BLaER1 (cell line): ENCODE measurements around the gene FTO.

Experiments used
- H3K27ac ChIP-seq: shearing (Covaris generic); formaldehyde crosslinking; 2 replicates; pipeline ENCODE4 v1.8.1; 2022
- H3K27me3 ChIP-seq: shearing (Covaris generic); formaldehyde crosslinking; 2 replicates; pipeline ENCODE4 v1.8.1; 2022
- H3K36me3 ChIP-seq: shearing (Covaris generic); formaldehyde crosslinking; 2 replicates; pipeline ENCODE4 v1.8.1; 2022
- H3K4me1 ChIP-seq: shearing (Covaris generic); formaldehyde crosslinking; 2 replicates; pipeline ENCODE4 v1.8.1; 2022
- H3K4me2 ChIP-seq: shearing (Covaris generic); formaldehyde crosslinking; 2 replicates; pipeline ENCODE4 v1.8.1; 2022
- H3K4me3 ChIP-seq: shearing (Covaris generic); formaldehyde crosslinking; 2 replicates; pipeline ENCODE4 v1.8.1; 2022
- H3K9ac ChIP-seq: shearing (Covaris generic); formaldehyde crosslinking; 2 replicates; pipeline ENCODE4 v1.8.1; 2022
- H3K9me3 ChIP-seq: shearing (Covaris generic); formaldehyde crosslinking; 2 replicates; pipeline ENCODE4 v1.8.1; 2022
- H4K20me1 ChIP-seq: shearing (Covaris generic); formaldehyde crosslinking; 2 replicates; pipeline ENCODE4 v1.8.1; 2022
- Cebpa-rat ChIP-seq: shearing (Covaris generic); IDR thresholded peaks from 2 replicates; pipeline ENCODE4 v1.8.1; 2022

Gene FTO

GRCh38 chr16:53991754-53992378 lies 287.9 kb downstream of the FTO start:
- Histone ChIP-seq H3K9me3 (no peaks in the 10 kb centered on the region), H3K4me3 (no peak overlapping the region), H3K4me1 (peaks cover 10% of the 10 kb centered on the region), H3K36me3 (no peaks in the 10 kb centered on the region), H3K9ac (no peak overlapping the region), H3K27ac (no peak overlapping the region), H3K27me3 (no peaks in the 10 kb centered on the region), H4K20me1 (no peaks in the 10 kb centered on the region), H3K4me2 (no peak overlapping the region)
- no peak for TF ChIP-seq Cebpa-rat

- no peak for TF ChIP-seq Cebpa-rat
- no peaks in the 10 kb centered on the region for H3K27me3 ChIP-seq
- no peak overlapping the region for H3K4me2 ChIP-seq
Measured at GRCh38 chr16:53995378-53995777, 291.4 kb downstream of the FTO start.

GRCh38 chr16:53996961-53997360 lies 293.0 kb downstream of the FTO start:
- H3K27ac ChIP-seq = no peak overlapping the region

More at GRCh38 chr16:53995378-53995777, 291.4 kb downstream of the FTO start:
- Histone ChIP-seq H3K36me3 (no peaks in the 10 kb centered on the region), H3K9me3 (no peaks in the 10 kb centered on the region), H3K9ac (no peak overlapping the region), H3K27ac (no peak overlapping the region), H3K4me3 (no peak overlapping the region), H3K4me1 (peaks cover 14% of the 10 kb centered on the region), H4K20me1 (no peaks in the 10 kb centered on the region)

GRCh38 chr16:53998024-53998810 lies 294.3 kb downstream of the FTO start:
- no peak overlapping the region for H3K9ac ChIP-seq
- no peaks in the 10 kb centered on the region for H3K9me3 ChIP-seq
- no peaks in the 10 kb centered on the region for H3K27me3 ChIP-seq
- H3K36me3 ChIP-seq = no peaks in the 10 kb centered on the region
- TF ChIP-seq Cebpa-rat = no peak
- H4K20me1 ChIP-seq = no peaks in the 10 kb centered on the region
- H3K4me1 ChIP-seq = peaks cover 5% of the 10 kb centered on the region; the same call in 1 of the 2 replicates
- no peak overlapping the region for H3K4me2 ChIP-seq
- no peak overlapping the region for H3K4me3 ChIP-seq
- H3K27ac ChIP-seq = no peak overlapping the region

More at GRCh38 chr16:53996961-53997360, 293.0 kb downstream of the FTO start:
- Histone ChIP-seq H3K9me3 (no peaks in the 10 kb centered on the region), H3K4me1 (peaks cover 8% of the 10 kb centered on the region), H3K9ac (no peak overlapping the region), H3K4me2 (no peak overlapping the region), H4K20me1 (no peaks in the 10 kb centered on the region), H3K36me3 (no peaks in the 10 kb centered on the region), H3K27me3 (no peaks in the 10 kb centered on the region), H3K4me3 (no peak overlapping the region)
- TF ChIP-seq Cebpa-rat = no peak

GRCh38 chr16:53998966-53999522 lies 295.1 kb downstream of the FTO start:
- H3K9me3 ChIP-seq = no peaks in the 10 kb centered on the region
- H3K4me3 ChIP-seq = no peak overlapping the region
- no peak overlapping the region for H3K9ac ChIP-seq
- H3K4me1 ChIP-seq = peaks cover 5% of the 10 kb centered on the region; the same call in 1 of the 2 replicates
- H3K27ac ChIP-seq = no peak overlapping the region
- H3K27me3 ChIP-seq = no peaks in the 10 kb centered on the region
- no peak for TF ChIP-seq Cebpa-rat
- H4K20me1 ChIP-seq = no peaks in the 10 kb centered on the region
- no peaks in the 10 kb centered on the region for H3K36me3 ChIP-seq
- no peak overlapping the region for H3K4me2 ChIP-seq

GRCh38 chr16:53999841-54000240 lies 295.9 kb downstream of the FTO start:
- no peak for TF ChIP-seq Cebpa-rat
- Histone ChIP-seq H3K27me3 (no peaks in the 10 kb centered on the region), H3K9ac (no peak overlapping the region), H3K4me1 (peaks cover 5% of the 10 kb centered on the region; the same call in 1 of the 2 replicates), H3K27ac (no peak overlapping the region), H3K4me2 (no peak overlapping the region), H3K4me3 (no peak overlapping the region), H3K36me3 (no peaks in the 10 kb centered on the region), H3K9me3 (no peaks in the 10 kb centered on the region), H4K20me1 (no peaks in the 10 kb centered on the region)

GRCh38 chr16:54000361-54000760 lies 296.4 kb downstream of the FTO start:
- no peaks in the 10 kb centered on the region for H3K9me3 ChIP-seq
- TF ChIP-seq Cebpa-rat = no peak
- H3K4me2 ChIP-seq = no peak overlapping the region
- H3K4me3 ChIP-seq = no peak overlapping the region
- H3K27ac ChIP-seq = no peak overlapping the region
- no peak overlapping the region for H3K9ac ChIP-seq
- no peaks in the 10 kb centered on the region for H3K36me3 ChIP-seq
- no peaks in the 10 kb centered on the region for H4K20me1 ChIP-seq
- H3K4me1 ChIP-seq = peaks cover 5% of the 10 kb centered on the region; the same call in 1 of the 2 replicates
- H3K27me3 ChIP-seq = no peaks in the 10 kb centered on the region

GRCh38 chr16:54006693-54007092 lies 302.7 kb downstream of the FTO start:
- Histone ChIP-seq H3K4me1 (no peaks in the 10 kb centered on the region), H4K20me1 (no peaks in the 10 kb centered on the region), H3K9ac (no peak overlapping the region), H3K4me2 (no peak overlapping the region), H3K36me3 (peaks cover 15% of the 10 kb centered on the region; the same call in 1 of the 2 replicates), H3K4me3 (no peak overlapping the region), H3K9me3 (peaks cover 8% of the 10 kb centered on the region; the same call in 1 of the 2 replicates), H3K27me3 (no peaks in the 10 kb centered on the region), H3K27ac (no peak overlapping the region)
- TF ChIP-seq Cebpa-rat = no peak

GRCh38 chr16:54007504-54007903 lies 303.5 kb downstream of the FTO start:
- H3K9me3 ChIP-seq = peaks cover 16% of the 10 kb centered on the region
- H3K4me1 ChIP-seq = no peaks in the 10 kb centered on the region
- H3K36me3 ChIP-seq = peaks cover 20% of the 10 kb centered on the region; the same call in 1 of the 2 replicates
- H3K27ac ChIP-seq = no peak overlapping the region
- H3K4me3 ChIP-seq = no peak overlapping the region
- H4K20me1 ChIP-seq = no peaks in the 10 kb centered on the region
- H3K4me2 ChIP-seq = no peak overlapping the region
- no peak for TF ChIP-seq Cebpa-rat
- no peak overlapping the region for H3K9ac ChIP-seq
- H3K27me3 ChIP-seq = no peaks in the 10 kb centered on the region
